ENCODE measurements around the gene WIPF3. TPM values are rescaled to one million over a fixed set of nuclear protein-coding genes. Genes with fewer than 3 reads are reported as not detected.

The WIPF3 gene
- total RNA-seq, 2 donors from 2014 or later = 3.0 to 85.9 TPM

GRCh38 chr7:29935111-29935510 lies 128.8 kb downstream of the WIPF3 start:
- intact Hi-C loops (cut with DNase I) = no loop called here
- Histone ChIP-seq H3K27me3 (replicated peaks; ENCODE audit: insufficient read depth) (no peaks in the 10 kb centered on the region), H3K4me3 (no peak overlapping the region), H3K27ac (no peak overlapping the region), H3K4me1 (replicated peaks) (no peaks in the 10 kb centered on the region), H3K36me3 (peaks cover 0 to 3% of the 10 kb centered on the region in 2 donors), H3K9me3 (no peaks in the 10 kb centered on the region)
- no peak for DNase-seq (ENCODE audit: low spot score)
- WGBS = 52% methylated on average over 2 of the region's 2 CpGs
- no peak for TF ChIP-seq POLR2AphosphoS5 (IDR thresholded peaks at IDR 0.05)

GRCh38 chr7:29937132-29937531 lies 130.8 kb downstream of the WIPF3 start:
- Histone ChIP-seq H3K27ac (no peak overlapping the region), H3K4me1 (replicated peaks) (no peaks in the 10 kb centered on the region), H3K36me3 (no peaks in the 10 kb centered on the region), H3K27me3 (replicated peaks; ENCODE audit: insufficient read depth) (no peaks in the 10 kb centered on the region), H3K9me3 (no peaks in the 10 kb centered on the region), H3K4me3 (no peak overlapping the region)
- intact Hi-C loops (cut with DNase I) = no loop called here
- WGBS = 97% methylated on average over 3 of the region's 3 CpGs
- TF ChIP-seq POLR2AphosphoS5 (IDR thresholded peaks at IDR 0.05) (no peak), POLR2A (IDR thresholded peaks at IDR 0.05) (no peak), CTCF (IDR thresholded peaks at IDR 0.05) (no peak)
- no peak for DNase-seq (ENCODE audit: low spot score)

GRCh38 chr7:29940199-29940598 lies 133.9 kb downstream of the WIPF3 start:
- Histone ChIP-seq H3K9me3 (no peaks in the 10 kb centered on the region), H3K4me1 (replicated peaks) (no peaks in the 10 kb centered on the region), H3K27ac (no peak overlapping the region), H3K36me3 (no peaks in the 10 kb centered on the region), H3K27me3 (replicated peaks; ENCODE audit: insufficient read depth) (no peaks in the 10 kb centered on the region), H3K4me3 (no peak overlapping the region)
- DNase-seq (ENCODE audit: low spot score) = no peak
- no peak for TF ChIP-seq CTCF (IDR thresholded peaks at IDR 0.05)
- no peak for TF ChIP-seq POLR2A (IDR thresholded peaks at IDR 0.05)
- TF ChIP-seq POLR2AphosphoS5 (IDR thresholded peaks at IDR 0.05) = no peak
- intact Hi-C loops (cut with DNase I) = no loop called here
- 95% methylated on average over 2 of the region's 2 CpGs for WGBS

GRCh38 chr7:29945259-29945809 lies 139.0 kb downstream of the WIPF3 start:
- TF ChIP-seq CTCF (IDR thresholded peaks at IDR 0.05) (no peak), POLR2A (IDR thresholded peaks at IDR 0.05) (no peak), POLR2AphosphoS5 (IDR thresholded peaks at IDR 0.05) (no peak)
- 88% methylated on average over 4 of the region's 4 CpGs for WGBS
- Histone ChIP-seq H3K9me3 (no peaks in the 10 kb centered on the region), H3K27ac (no peak overlapping the region), H3K27me3 (replicated peaks; ENCODE audit: insufficient read depth) (no peaks in the 10 kb centered on the region), H3K4me3 (no peak overlapping the region), H3K36me3 (no peaks in the 10 kb centered on the region), H3K4me1 (replicated peaks) (no peaks in the 10 kb centered on the region)
- no peak for DNase-seq (ENCODE audit: low spot score)
- intact Hi-C loops (cut with DNase I) = no loop called here

GRCh38 chr7:29946428-29947186 lies 140.3 kb downstream of the WIPF3 start:
- TF ChIP-seq CTCF (IDR thresholded peaks at IDR 0.05) = peak in 2 of 4 experiments; percentile 13 to 28
- no peak for TF ChIP-seq POLR2AphosphoS5 (IDR thresholded peaks at IDR 0.05)
- TF ChIP-seq POLR2A (IDR thresholded peaks at IDR 0.05) = no peak
- no peak overlapping the region for H3K4me3 ChIP-seq
- H3K4me1 ChIP-seq (replicated peaks) = no peaks in the 10 kb centered on the region
- no peak for DNase-seq (ENCODE audit: low spot score)
- no peaks in the 10 kb centered on the region for H3K27me3 ChIP-seq (replicated peaks; ENCODE audit: insufficient read depth)
- 76% methylated on average over 5 of the region's 5 CpGs for WGBS
- H3K36me3 ChIP-seq = no peaks in the 10 kb centered on the region
- no peaks in the 10 kb centered on the region for H3K9me3 ChIP-seq
- no peak overlapping the region for H3K27ac ChIP-seq
- intact Hi-C loops (cut with DNase I) = no loop called here
